ENCODE data around the gene DZIP1L. TPM values are rescaled to one million over a fixed set of nuclear protein-coding genes. Genes with fewer than 3 reads are reported as not detected.

The DZIP1L gene
- total RNA-seq, 3 donors from 2014 or later = 1.8 to 9.2 (median 3.2) TPM

DNA sequence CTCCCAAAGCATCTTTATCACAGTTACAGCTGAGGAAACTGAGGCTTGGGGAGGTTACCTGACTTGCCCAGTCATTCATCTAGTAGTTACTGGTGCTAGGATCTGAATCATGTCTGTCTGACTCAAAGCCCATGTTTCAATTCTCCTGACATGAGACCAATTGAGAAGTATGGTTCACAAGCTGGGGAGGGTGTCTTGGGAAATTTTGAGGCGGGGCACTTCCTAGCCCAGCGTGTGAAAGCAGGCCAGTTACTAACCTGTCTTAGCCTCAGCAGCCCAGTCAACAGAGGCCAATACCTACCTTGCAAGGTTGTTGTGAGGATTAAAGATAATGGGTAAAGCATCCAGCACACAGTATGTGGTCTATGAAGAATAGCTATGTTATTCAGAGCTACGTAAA is 68.5 kb downstream of the DZIP1L start:
- TF ChIP-seq, protein P1, sequence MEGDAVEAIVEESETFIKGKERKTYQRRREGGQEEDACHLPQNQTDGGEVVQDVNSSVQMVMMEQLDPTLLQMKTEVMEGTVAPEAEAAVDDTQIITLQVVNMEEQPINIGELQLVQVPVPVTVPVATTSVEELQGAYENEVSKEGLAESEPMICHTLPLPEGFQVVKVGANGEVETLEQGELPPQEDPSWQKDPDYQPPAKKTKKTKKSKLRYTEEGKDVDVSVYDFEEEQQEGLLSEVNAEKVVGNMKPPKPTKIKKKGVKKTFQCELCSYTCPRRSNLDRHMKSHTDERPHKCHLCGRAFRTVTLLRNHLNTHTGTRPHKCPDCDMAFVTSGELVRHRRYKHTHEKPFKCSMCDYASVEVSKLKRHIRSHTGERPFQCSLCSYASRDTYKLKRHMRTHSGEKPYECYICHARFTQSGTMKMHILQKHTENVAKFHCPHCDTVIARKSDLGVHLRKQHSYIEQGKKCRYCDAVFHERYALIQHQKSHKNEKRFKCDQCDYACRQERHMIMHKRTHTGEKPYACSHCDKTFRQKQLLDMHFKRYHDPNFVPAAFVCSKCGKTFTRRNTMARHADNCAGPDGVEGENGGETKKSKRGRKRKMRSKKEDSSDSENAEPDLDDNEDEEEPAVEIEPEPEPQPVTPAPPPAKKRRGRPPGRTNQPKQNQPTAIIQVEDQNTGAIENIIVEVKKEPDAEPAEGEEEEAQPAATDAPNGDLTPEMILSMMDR (IDR thresholded peaks at IDR 0.05) = no peak
- H3K4me3 ChIP-seq = no peak overlapping the region
- intact Hi-C loops (cut with DNase I, micrococcal nuclease) = no loop called here
- no peaks in the 10 kb centered on the region for H3K36me3 ChIP-seq (ENCODE audit: low read depth)
- DNase-seq (no peak), ATAC-seq (no peak)
- no peaks in the 10 kb centered on the region for H3K4me1 ChIP-seq (ENCODE audit: low read depth)
- no peaks in the 10 kb centered on the region for H3K9me3 ChIP-seq

DNA sequence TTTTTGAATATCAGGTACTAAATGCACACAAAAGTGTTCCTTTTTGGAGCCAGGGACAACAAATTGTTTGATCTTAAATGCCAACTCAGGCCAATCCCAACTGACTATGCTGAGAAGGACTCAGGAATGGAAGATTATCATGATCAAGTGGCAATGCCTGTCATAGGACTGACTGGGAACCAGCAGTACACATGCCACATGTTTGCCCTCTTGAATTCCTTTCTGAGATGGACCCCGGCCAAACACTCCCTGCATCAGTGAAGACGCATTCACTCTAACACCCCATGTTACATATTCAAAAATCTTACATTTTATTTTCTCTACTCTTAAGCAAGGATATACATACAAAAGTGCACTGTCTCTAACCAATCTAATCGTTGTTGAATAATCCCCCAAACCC is 69.3 kb downstream of the DZIP1L start:
- Histone ChIP-seq H3K4me1 (ENCODE audit: low read depth) (no peaks in the 10 kb centered on the region), H3K36me3 (ENCODE audit: low read depth) (no peaks in the 10 kb centered on the region), H3K4me3 (no peak overlapping the region), H3K9me3 (no peaks in the 10 kb centered on the region)
- TF ChIP-seq, protein P1 (IDR thresholded peaks at IDR 0.05) = no peak
- intact Hi-C loops (cut with DNase I, micrococcal nuclease) = no loop called here
- DNase-seq (no peak), ATAC-seq (no peak)

DNA sequence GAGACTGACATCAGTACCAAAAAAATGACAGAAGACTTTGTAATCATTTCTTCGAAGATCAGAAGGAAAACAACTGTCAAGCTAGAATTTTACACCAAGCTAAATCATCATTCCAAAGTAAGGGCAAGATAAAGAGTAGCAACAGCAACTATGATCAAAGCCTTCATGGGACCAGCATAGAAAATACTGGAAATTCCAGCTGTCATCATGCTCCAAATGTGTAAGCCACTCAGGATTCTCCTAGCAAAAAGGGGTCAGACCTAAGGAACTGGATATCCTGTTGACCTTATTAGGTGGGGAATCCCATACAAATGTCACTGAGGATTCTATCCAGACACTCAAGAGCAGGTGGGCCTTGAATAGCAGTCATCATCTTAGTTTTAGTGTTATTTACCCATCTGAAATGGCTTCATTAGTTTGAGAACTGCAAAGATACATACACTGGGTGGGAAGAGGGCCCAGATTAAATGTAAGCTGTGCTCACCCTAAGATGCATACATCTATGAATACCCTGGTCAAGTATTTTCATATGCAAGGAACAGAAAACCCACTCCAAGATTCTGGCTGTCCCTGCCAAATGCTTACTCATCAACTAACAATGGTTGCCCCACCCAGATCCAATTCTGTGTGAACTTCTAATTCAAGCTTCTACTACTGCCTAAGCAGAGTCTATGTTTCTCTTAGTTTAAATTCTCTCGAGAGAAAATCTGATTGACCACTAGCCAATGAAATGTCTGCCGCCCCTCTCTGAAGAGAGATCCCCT is 72.0 kb downstream of the DZIP1L start:
- TF ChIP-seq, protein P1 (IDR thresholded peaks at IDR 0.05) = no peak
- intact Hi-C loops (cut with DNase I, micrococcal nuclease) = no loop called here
- Histone ChIP-seq H3K9me3 (no peaks in the 10 kb centered on the region), H3K36me3 (ENCODE audit: low read depth) (no peaks in the 10 kb centered on the region), H3K4me3 (no peak overlapping the region), H3K4me1 (ENCODE audit: low read depth) (no peaks in the 10 kb centered on the region)
- DNase-seq = no peak
- ATAC-seq = no peak

DNA sequence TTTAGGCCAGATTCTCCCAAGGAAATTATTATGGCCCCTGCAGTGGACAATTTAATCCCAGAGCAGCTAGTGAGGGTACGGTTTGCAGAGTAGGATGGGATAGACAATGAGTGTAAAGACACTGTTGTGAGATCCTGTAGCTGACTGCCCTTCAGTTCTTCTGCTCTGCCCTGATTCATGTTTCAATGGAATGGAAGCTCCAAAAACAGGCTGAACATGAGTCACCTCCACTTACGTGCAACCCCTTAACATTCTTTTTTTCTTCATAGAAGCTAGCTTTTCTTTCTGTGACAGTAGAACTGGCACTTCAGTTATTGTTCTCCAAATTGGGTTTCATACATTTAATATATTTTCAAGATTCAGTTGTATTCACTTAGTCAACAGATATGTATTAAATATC is 73.4 kb downstream of the DZIP1L start:
- intact Hi-C loops (cut with DNase I, micrococcal nuclease) = no loop called here
- no peaks in the 10 kb centered on the region for H3K4me1 ChIP-seq (ENCODE audit: low read depth)
- H3K36me3 ChIP-seq (ENCODE audit: low read depth) = no peaks in the 10 kb centered on the region
- H3K9me3 ChIP-seq = no peaks in the 10 kb centered on the region
- H3K4me3 ChIP-seq = no peak overlapping the region
- no peak for DNase-seq
- TF ChIP-seq, protein P1 (IDR thresholded peaks at IDR 0.05) = no peak
- ATAC-seq = no peak

DNA sequence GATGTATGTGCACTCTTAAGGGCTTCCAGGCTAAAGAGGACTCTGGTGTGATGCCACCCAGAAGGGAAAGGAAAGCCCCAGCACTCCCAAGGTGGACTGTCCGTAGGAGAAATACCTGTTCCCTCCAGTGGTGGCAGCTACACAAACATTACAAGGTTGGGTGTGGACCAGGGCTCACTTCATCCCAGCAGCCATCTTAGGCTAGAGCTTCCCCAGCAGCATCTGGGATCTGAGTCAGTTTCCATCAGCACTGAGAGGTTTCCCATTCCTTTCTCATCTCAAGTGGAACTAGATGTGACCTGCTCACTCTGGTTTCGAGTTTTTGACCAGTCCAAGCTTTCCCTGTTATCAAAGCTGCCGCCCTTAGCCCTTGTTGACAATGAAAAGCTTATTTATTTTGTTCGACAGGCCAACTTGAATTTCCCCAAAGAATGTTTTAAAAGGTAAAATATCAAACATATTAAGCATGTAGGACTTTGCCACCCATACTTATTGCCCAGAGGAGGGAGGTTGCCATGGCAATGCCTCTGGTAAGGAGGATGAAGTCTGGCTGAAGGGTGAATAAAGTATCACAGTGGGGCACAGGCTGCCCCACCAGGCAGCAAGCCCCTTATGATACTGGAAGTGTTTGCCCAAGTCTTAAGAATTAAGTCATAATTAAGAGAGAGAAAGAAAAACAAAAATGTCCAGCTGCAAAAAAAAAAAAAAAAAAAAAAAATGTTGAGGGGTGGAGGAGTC is 76.5 kb downstream of the DZIP1L start:
- DNase-seq (no peak), ATAC-seq (no peak)
- no peaks in the 10 kb centered on the region for H3K36me3 ChIP-seq (ENCODE audit: low read depth)

More for the DNA sequence above, 76.5 kb downstream of the DZIP1L start:
- TF ChIP-seq, protein P1 (IDR thresholded peaks at IDR 0.05) = no peak
- Histone ChIP-seq H3K9me3 (no peaks in the 10 kb centered on the region), H3K4me3 (no peak overlapping the region), H3K4me1 (ENCODE audit: low read depth) (no peaks in the 10 kb centered on the region)
- intact Hi-C loops (cut with DNase I, micrococcal nuclease) = no loop called here
